HG03565 (cell line): ENCODE results near the gene SERPINE1.
"Not testable (repeated sequence)": the region's sequence is repeated elsewhere in the genome, so short reads cannot be mapped to it uniquely, and the experiment has no call there.

Experiments
- ATAC-seq: cut with Tn5 transposase; IDR thresholded peaks from one replicate; pipeline ENCODE4 v1.9.1; 2021; ENCODE audit warnings: mild to moderate bottlenecking, moderate library complexity; ENCODE audit not compliant: unreplicated experiment

The SERPINE1 gene

DNA sequence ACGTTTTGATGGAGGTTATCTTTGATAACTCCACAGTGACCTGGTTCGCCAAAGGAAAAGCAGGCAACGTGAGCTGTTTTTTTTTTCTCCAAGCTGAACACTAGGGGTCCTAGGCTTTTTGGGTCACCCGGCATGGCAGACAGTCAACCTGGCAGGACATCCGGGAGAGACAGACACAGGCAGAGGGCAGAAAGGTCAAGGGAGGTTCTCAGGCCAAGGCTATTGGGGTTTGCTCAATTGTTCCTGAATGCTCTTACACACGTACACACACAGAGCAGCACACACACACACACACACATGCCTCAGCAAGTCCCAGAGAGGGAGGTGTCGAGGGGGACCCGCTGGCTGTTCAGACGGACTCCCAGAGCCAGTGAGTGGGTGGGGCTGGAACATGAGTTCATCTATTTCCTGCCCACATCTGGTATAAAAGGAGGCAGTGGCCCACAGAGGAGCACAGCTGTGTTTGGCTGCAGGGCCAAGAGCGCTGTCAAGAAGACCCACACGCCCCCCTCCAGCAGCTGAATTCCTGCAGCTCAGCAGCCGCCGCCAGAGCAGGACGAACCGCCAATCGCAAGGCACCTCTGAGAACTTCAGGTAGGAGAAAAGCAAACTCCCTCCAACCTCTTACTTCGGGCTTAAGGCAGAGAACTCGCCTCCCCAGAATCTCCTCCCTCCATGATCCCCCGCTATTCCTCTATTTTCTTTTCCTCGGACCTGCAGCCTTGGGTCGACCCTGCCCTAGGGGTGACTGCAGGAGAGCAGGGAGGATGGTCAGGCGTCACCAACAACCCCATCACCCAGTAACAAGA, at the start of gene SERPINE1:
SERPINE1 (plus strand) TSS at position 454 of the 809 bp plus-strand sequence. CDS start 1,290 bp downstream, outside the sequence.
- no peak for ATAC-seq

- ATAC-seq: peak; percentile 65
Measured at GRCh38 chr7:101077303-101078086, 49.4 kb upstream of the SERPINE1 start.

DNA sequence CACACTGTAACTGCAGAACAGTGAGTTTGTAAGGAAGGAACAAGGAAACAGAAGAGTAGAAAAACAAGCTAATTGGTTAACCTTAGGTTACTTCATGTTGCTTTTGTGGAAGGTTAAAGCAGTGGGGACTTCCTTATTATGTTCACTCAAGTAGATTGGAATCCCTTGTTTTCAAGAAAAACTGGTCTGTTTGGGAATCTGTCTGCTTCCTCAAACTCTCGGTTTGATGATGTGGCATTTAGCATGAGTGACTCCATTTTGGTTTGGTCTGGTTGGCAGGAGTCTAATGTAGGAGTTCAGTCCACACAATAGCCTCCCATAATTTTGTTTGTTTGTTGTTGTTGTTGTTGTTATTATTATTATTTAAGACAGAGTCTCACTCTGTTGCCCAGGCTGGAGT, 45.5 kb upstream of the SERPINE1 start:
- ATAC-seq: no peak

DNA sequence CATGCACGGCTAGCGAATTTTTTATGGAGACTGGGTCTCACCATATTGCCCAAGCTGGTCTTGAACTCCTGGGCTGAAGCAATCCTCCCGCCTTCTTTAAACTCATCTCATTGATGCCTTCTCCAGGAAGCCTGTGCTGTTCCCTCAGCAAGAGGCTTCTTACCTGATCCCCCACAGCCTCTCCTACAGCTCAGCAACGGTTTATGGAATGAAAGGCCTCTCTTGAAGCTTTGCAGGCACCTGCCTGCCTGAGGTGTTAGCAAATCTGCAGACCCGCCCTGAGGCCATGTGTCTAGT, 42.1 kb upstream of the SERPINE1 start:
- no peak for ATAC-seq

DNA sequence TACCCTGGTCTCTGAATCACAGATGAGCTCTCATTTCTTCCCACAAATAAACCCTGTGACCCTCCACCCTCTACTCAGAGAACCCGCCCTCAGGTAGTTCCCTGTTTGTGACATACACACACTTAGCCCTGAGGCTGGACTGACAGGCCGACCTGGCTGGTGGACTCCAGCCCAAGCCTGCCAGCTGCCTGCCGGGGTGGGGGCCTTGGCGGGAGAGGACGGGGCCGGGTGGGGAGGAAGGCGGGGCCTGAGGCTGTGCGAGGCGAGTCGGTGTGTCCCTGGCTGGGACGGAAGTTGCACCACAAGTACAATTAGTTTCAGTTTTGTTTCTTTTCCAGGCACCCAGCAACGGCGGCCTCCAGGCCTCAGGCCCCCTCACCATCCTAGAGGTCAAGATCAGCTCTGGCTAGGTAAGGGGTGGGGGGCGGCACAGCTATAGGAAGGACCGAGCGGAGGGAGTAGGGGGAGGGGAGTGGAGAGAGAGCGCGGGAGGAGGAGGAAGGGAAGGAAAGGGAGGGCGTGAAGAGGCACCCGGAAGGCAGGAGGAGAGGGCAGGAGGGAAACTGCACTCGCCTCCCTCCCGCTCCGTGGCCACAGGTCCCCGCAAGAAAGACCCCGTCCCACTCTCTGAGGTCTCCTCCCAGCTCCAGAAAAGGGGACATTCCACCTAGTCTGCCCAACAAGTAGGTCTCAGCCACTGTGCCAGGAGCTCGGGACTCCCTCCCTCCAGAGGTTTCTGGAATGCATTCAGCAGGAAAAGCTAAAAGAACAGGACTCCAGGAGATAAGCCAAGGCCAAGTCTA, 41.5 kb upstream of the SERPINE1 start, which contains the start of gene TRIM56:
TRIM56 (plus strand) TSS at position 320 of the 803 bp plus-strand sequence. CDS start 1,832 bp downstream, outside the sequence.
- ATAC-seq: peak; percentile 66

GRCh38 chr7:101087334-101088068, 39.4 kb upstream of the SERPINE1 start:
- ATAC-seq: no peak

- ATAC-seq: no peak
Measured at GRCh38 chr7:101088069-101088425, 38.9 kb upstream of the SERPINE1 start.

DNA sequence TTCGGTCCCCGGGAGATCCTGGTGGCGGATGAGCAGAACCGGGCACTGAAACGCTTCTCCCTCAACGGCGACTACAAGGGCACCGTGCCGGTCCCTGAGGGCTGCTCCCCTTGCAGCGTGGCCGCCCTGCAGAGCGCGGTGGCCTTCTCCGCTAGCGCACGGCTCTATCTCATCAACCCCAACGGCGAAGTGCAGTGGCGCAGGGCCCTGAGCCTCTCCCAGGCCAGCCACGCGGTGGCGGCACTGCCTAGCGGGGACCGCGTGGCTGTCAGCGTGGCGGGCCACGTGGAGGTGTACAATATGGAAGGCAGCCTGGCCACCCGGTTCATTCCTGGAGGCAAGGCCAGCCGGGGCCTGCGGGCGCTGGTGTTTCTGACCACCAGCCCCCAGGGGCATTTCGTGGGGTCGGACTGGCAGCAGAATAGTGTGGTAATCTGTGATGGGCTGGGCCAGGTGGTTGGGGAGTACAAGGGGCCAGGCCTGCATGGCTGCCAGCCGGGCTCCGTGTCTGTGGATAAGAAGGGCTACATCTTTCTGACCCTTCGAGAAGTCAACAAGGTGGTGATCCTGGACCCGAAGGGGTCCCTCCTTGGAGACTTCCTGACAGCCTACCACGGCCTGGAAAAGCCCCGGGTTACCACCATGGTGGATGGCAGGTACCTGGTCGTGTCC, 37.9 kb upstream of the SERPINE1 start:
- ATAC-seq: no peak

DNA sequence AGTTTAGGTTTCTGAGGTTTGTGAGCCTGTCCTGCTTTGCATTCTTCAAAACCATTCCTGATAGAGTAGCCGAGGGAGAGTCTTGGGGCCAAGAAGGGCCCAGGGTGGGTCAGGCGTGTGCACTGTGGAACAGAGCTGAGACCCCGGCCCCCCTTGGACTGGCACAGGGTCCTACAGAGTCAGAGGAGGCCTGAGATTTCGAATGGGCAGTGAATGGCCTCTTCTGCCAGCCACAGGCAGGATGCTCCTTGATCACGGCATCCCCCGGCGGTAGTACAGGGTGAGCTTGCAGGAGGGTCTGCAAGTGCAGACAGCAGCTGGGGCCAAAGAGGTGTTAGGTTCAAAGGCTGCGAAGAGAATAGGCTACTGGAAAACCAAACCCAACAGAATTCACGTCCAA, 37.0 kb upstream of the SERPINE1 start:
- ATAC-seq: no peak

- ATAC-seq: not testable (repeated sequence)
Measured at GRCh38 chr7:101092266-101092905, 34.5 kb upstream of the SERPINE1 start.

- ATAC-seq: no peak
Measured at GRCh38 chr7:101093906-101094305, 33.0 kb upstream of the SERPINE1 start.

DNA sequence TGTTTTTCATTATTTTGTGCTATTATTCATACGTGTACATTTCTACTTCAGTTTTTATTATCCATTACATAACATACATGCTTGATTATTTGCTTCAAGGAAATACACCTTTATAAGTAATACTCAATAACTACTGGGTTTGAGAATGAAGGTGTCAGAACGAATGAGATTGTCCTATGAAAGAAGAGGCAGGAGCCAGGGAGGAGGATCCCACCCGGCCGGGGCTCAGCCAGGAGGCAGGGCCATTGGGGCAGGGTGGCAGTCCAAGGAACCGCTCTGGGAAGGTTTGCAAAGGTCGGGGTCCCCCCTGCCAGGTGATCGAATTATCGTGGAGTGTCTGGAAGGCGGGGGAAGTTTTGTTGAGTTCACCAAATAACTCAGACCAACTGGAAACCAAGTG, 32.5 kb upstream of the SERPINE1 start:
- ATAC-seq: no peak

DNA sequence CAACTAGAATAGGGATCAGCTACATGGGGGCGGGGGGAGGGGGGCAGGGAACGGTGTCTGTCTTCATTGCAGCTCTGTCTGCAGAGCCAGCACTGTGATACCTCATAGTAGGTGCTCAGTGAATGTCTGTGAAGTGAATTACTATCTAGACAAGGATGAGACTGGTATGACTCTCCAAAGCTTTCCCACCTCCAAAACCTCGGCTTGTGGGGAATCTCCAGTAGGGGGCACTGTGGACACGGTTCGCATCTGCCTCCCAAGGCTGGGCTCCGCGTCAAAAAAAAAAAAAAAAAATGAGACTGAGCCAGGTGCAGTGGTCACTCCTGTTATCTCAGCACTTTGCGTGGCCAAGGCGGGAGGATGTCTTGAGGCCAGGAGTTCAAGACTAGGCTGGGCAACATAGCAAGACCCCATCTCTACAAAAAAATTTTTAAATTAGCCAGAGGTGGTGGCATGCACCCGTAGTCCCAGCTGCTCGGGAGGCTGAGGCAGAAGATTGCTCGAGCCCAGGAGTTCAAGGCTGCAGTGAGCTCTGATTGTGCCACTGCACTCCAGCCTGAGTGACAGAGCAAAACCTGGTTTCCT, 32.0 kb upstream of the SERPINE1 start:
- no peak for ATAC-seq

DNA sequence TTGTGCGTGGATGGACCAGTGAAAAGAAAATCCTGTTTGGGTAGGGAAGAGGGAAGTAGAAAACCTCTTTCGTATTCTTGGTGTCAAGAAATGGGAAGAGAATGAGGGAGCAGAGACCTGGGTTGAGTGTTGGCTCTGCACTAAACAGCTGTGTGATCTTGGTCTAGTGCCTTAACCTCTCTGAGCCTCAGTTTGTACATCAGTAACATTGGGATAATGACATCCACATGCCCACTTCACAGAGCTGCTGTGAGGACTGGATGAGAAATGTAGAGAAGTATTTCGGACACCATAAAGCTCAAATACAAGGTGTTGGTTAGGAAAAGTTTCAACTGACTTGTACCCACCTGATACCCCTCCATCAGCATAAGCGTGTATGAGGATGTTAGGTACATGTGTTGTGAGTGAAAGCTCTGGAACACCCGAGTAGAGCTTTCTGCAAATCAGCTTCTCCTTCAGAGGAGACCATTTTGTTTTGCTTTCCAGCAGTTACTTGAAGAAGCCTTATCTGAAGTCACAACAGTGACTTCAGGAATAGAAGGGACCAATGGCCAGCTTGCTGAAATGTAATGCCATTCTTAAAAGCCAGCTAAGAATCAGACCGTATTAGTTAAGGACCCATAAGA, 30.5 kb upstream of the SERPINE1 start:
- no peak for ATAC-seq

DNA sequence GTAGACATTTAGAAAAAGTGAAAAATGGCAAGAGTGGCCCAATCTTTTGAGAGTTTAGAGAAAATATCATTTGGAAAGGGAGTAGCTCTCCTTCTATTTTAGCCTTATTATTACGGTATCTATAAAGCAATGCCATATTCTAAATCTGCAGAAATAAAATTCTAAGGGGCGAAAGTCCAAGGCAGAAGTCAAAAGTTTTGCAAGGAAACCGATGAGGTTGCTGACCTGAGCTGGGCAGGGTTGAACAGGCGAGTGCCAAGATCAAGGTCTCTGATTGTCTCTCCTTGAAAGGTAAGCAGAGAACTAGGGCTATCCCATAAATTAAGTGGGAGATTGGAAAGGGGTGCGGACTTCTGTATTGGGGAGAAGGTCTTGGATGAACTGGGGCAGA, 30.0 kb upstream of the SERPINE1 start:
- no peak for ATAC-seq

- ATAC-seq: no peak
Measured at GRCh38 chr7:101097561-101097960, 29.3 kb upstream of the SERPINE1 start.

DNA sequence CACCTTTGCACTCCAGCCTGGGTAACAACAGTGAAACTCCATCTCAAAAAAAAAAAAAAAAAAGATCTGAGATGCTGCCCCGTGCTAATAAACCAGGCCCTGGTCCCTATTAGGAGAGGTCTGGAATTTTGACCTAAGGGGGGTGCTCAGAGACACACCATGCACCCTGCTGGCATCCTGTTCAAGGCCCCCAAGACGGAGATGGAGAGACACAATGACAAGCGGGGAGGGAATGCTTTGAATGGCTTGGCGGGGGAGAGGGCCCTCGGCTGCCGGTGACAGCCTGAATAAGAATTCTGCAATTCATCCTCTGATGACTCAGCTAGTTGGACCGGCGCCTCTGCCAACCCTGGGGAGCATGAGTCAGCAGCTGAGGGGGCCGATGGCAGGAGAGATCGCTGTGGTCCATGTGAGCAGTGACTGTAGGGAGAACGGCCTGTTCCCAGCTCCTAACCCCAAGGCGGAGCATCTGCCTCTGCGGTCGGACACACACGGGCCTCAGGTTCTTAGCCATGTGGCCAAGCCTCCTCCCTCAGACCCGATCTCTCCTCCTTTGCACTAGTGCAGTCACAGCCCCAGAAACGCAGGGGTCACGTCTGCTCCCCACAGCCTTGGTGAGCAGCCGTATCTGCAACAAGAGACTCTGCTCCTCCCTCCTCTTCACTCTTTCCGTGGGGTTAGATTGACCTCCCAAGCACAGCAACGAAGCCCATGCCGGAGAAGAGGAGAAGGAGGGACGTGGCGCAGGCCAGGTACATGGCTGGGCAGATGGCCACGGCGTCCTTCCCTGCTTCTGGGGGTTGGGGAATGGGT, 26.7 kb upstream of the SERPINE1 start:
- ATAC-seq: no peak
